Right lobe of liver (tissue), 6 donors: ENCODE measurements around the gene FAM184A. TPM values are rescaled to one million over a fixed set of nuclear protein-coding genes. Genes with fewer than 3 reads are reported as not detected.

Experiments
- ATAC-seq, 4 donors: fragments of 200-7000 bp; cut with Tn5 transposase; one replicate each; pipeline ENCODE4 v1.9.1; 2020; ENCODE audit warnings: mild to moderate bottlenecking in 4 of 4, moderate library complexity in 4 of 4
- DNase-seq, 3 donors: peaks; one replicate each; pipeline ENCODE4 v3.0.0-alpha.2; 2020
- H3K27ac ChIP-seq, 3 donors: fragments of 200-600 bp; one replicate each; pipeline ENCODE4 v1.8.0; 2022
- H3K27me3 ChIP-seq, 2 donors: fragments of 200-600 bp; one replicate each; pipeline ENCODE4 v1.8.0; 2022
- H3K36me3 ChIP-seq, 4 donors: fragments of 200-600 bp; sonication (generic) in 1 of 4; one replicate each; pipeline versions ENCODE4 v1.5.1 to v1.8.0; 2017 to 2022; ENCODE audit warnings: control low read depth in 1 of 4
- H3K4me1 ChIP-seq, 4 donors: fragments of 200-600 bp; sonication (generic) in 1 of 4; one replicate each; pipeline versions ENCODE4 v1.5.1 to v1.8.0; 2017 to 2022; ENCODE audit warnings: control low read depth in 1 of 4
- H3K4me3 ChIP-seq, 3 donors: fragments of 200-600 bp; one replicate each; pipeline ENCODE4 v1.8.0; 2022
- H3K9me3 ChIP-seq, 4 donors: fragments of 200-600 bp; sonication (generic) in 1 of 4; one replicate each; pipeline versions ENCODE4 v1.5.1 to v1.8.0; 2017 to 2022; ENCODE audit warnings: control low read depth in 1 of 4
- CTCF ChIP-seq, 4 donors: fragments of 200-600 bp in 3 of 4; fragments of 450-650 bp in 1 of 4; IDR thresholded peaks; one replicate each; pipeline versions ENCODE4 v1.5.1 to v1.8.0; 2016 to 2022; ENCODE audit warnings: antibody characterized with exemption in 4 of 4, mild to moderate bottlenecking in 2 of 4
- POLR2A ChIP-seq: fragments of 450-650 bp; IDR thresholded peaks from one replicate; pipeline ENCODE4 v1.6.1; 2017; ENCODE audit warnings: antibody characterized with exemption, mild to moderate bottlenecking
- WGBS: methylation state at CpG from one replicate; pipeline ENCODE4 v1.1.6; 2018; ENCODE audit warnings: low coverage, low lambda C conversion rate; ENCODE audit not compliant: insufficient coverage; ENCODE audit errors: missing lambda C conversion rate; 5-methylcytosine and 5-hydroxymethylcytosine counted together
- intact Hi-C, 2 donors: fragments of 100-400 bp; cut with DNase I; formaldehyde crosslinking; loops; one replicate each; pipeline versions ENCODE4 v1.11.2 to v1.14.1; 2022
- microRNA counts: library from miRNA; unstranded; fragments of <30 nt; microRNA quantifications from one replicate; lab custom pipeline; 2016
- microRNA-seq, 2 donors: library from miRNA; unstranded; fragments of <30 nt; microRNA quantifications; one replicate each; pipeline ENCODE4, GENCODE V29; 2019 to 2020
- small RNA-seq, 2 experiments: library from RNA; depleted of rRNA; stranded (forward); fragments of <200 nt; gene quantifications; one replicate each; pipeline ENCODE3, GENCODE V24; 2016
- total RNA-seq, 6 experiments: library from RNA; depleted of rRNA in 2 of 6; stranded (reverse); fragments of >200 nt in 2 of 6; fragmentation: NEBNext Ultra II Directional in 3 of 6; extraction: Animal tissue kit (Norgen Biotek cat#: 25700) in 3 of 6; gene quantifications; one replicate each; pipeline versions ENCODE4 v1.1.0 to v1.2.4, GENCODE V29; 2016 to 2023
- donor health status: DM: no; HTN: yes; CAD: no.
- donor health status: DM: no; HTN: no; CAD: no.
- donor health status: DM: no; HTN: no; CAD: no.
- donor health status: DM: no; HTN: yes; CAD: no.
- donor health status: DM: no; HTN: yes; CAD: no.

FAM184A gene
- total RNA-seq, 6 experiments from 2014 or later = 2.5 to 5.0 (median 3.2) TPM

- WGBS = 80% methylated on average over 2 of the region's 2 CpGs
- Histone ChIP-seq H3K4me1 (no peaks in the 10 kb centered on the region), H3K36me3 (peaks cover 0 to 29% (median 7%) of the 10 kb centered on the region in 4 donors), H3K4me3 (no peak overlapping the region), H3K27ac (no peak overlapping the region), H3K9me3 (no peaks in the 10 kb centered on the region), H3K27me3 (no peaks in the 10 kb centered on the region)
- intact Hi-C loops = no loop called here
- ATAC-seq (no peak), DNase-seq (no peak)
- TF ChIP-seq POLR2A = no peak
- TF ChIP-seq CTCF (IDR thresholded peaks at IDR 0.05) = no peak
These were observed 160.1 kb downstream of the FAM184A start for GRCh38 chr6:118918329-118918725.

- DNase-seq (no peak), ATAC-seq (no peak)
- no peaks in the 10 kb centered on the region for H3K9me3 ChIP-seq
- no peak overlapping the region for H3K4me3 ChIP-seq
- H3K27ac ChIP-seq = no peak overlapping the region
- no peaks in the 10 kb centered on the region for H3K4me1 ChIP-seq
- H3K27me3 ChIP-seq = no peaks in the 10 kb centered on the region
- peaks cover 0 to 32% (median 8%) of the 10 kb centered on the region in 4 donors for H3K36me3 ChIP-seq
- TF ChIP-seq POLR2A = no peak
- no peak for TF ChIP-seq CTCF (IDR thresholded peaks at IDR 0.05)
- intact Hi-C loops = no loop called here
- 91% methylated on average over 5 of the region's 5 CpGs for WGBS
These were observed 160.7 kb downstream of the FAM184A start for GRCh38 chr6:118917546-118918328.

GRCh38 chr6:118914598-118914997 lies 163.9 kb downstream of the FAM184A start:
- no peak for TF ChIP-seq POLR2A
- intact Hi-C loops = no loop called here
- peaks cover 0 to 39% (median 7%) of the 10 kb centered on the region in 4 donors for H3K36me3 ChIP-seq
- no peak overlapping the region for H3K4me3 ChIP-seq
- no peaks in the 10 kb centered on the region for H3K27me3 ChIP-seq
- no peaks in the 10 kb centered on the region for H3K9me3 ChIP-seq
- DNase-seq (no peak), ATAC-seq (peak in 3 of 4 donors; percentile 23 to 76 (median 54))
- H3K27ac ChIP-seq = no peak overlapping the region
- no peaks in the 10 kb centered on the region for H3K4me1 ChIP-seq

- Histone ChIP-seq H3K27me3 (no peaks in the 10 kb centered on the region), H3K36me3 (peaks cover 0 to 49% (median 11%) of the 10 kb centered on the region in 4 donors), H3K4me3 (no peak overlapping the region), H3K9me3 (no peaks in the 10 kb centered on the region), H3K4me1 (no peaks in the 10 kb centered on the region), H3K27ac (no peak overlapping the region)
- no peak for DNase-seq
- ATAC-seq = no peak
- intact Hi-C loops = no loop called here
- no peak for TF ChIP-seq CTCF (IDR thresholded peaks at IDR 0.05)
- TF ChIP-seq POLR2A = no peak
- WGBS = 78% methylated on average over 2 of the region's 2 CpGs
These were observed 165.3 kb downstream of the FAM184A start for GRCh38 chr6:118913161-118913560.

- WGBS = 98% methylated on average over 5 of the region's 5 CpGs
- Histone ChIP-seq H3K4me1 (no peaks in the 10 kb centered on the region), H3K9me3 (no peaks in the 10 kb centered on the region), H3K36me3 (peaks cover 0 to 54% (median 11%) of the 10 kb centered on the region in 4 donors), H3K27me3 (no peaks in the 10 kb centered on the region), H3K4me3 (no peak overlapping the region), H3K27ac (no peak overlapping the region)
- DNase-seq = no peak
- no peak for TF ChIP-seq POLR2A
- TF ChIP-seq CTCF (IDR thresholded peaks at IDR 0.05) = no peak
- intact Hi-C loops = no loop called here
- no peak for ATAC-seq
These were observed 165.8 kb downstream of the FAM184A start for GRCh38 chr6:118912646-118913045.

MicroRNAs encoded within 50 kb of the gene (microRNA counts, 767-probe panel; counts per million panel counts)
- microRNA hsa-miR-548b-3p (lab: Ali Mortazavi, UCI) (237 counts per million), microRNA hsa-miR-548b-5p (lab: Ali Mortazavi, UCI) (237 counts per million)

Small RNAs within 50 kb of the gene (microRNA-seq; reads per million reads assigned to microRNA genes)
- 1.3 to 1.4 reads per million in 2 donors for gene MIR548B

Small RNAs within 50 kb of the gene (small RNA-seq; reads per million reads assigned to genes)
- 0 to 0.10 reads per million in 2 experiments for gene MIR548B
- gene RF00019 = 0 reads per million in 2 experiments

Other genes with a start within 250 kb of the FAM184A start
- 10 to 100 TPM in 2 of 6 experiments, 1 to 10 TPM in 4; 5.8 to 15.3 (median 8.3) TPM for gene ASF1A, start 184.5 kb downstream of the FAM184A start, total RNA-seq
- gene MCM9, start 143.5 kb downstream of the FAM184A start, total RNA-seq = 1 to 10 TPM; 4.3 to 7.6 (median 6.9) TPM